Activated CD4-positive, CD25-positive, alpha-beta regulatory T cell treated with anti-CD3 and anti-CD28 coated beads, Interleukin-2, amount 50 U/mL, for 16 hours (primary cell): ENCODE data around the gene MYADML2.
"Not testable (repeated sequence)": the region's sequence is repeated elsewhere in the genome, so short reads cannot be mapped to it uniquely, and the experiment has no call there.

Experiments used
- DNase-seq: peaks from one replicate; pipeline ENCODE4 v3.0.0-alpha.2; 2020; ENCODE audit warnings: low read depth, low spot score

MYADML2 gene

GRCh38 chr17:81926451-81927151 is 20.4 kb downstream of the MYADML2 start:
- peak; percentile 34 for DNase-seq

GRCh38 chr17:81925860-81926450 is 21.1 kb downstream of the MYADML2 start:
- no peak for DNase-seq

- no peak for DNase-seq
These were observed 22.2 kb downstream of the MYADML2 start for GRCh38 chr17:81924557-81925532.

GRCh38 chr17:81923302-81924260 is 23.5 kb downstream of the MYADML2 start:
- DNase-seq, result no peak

GRCh38 chr17:81922566-81923301 is 24.3 kb downstream of the MYADML2 start:
- no peak for DNase-seq

GRCh38 chr17:81921996-81922565 is 25.0 kb downstream of the MYADML2 start:
- no peak for DNase-seq

GRCh38 chr17:81921537-81921862 is 25.5 kb downstream of the MYADML2 start:
- no peak for DNase-seq

GRCh38 chr17:81920612-81921536 is 26.2 kb downstream of the MYADML2 start:
- no peak for DNase-seq

- no peak for DNase-seq
These were observed 28.0 kb downstream of the MYADML2 start for GRCh38 chr17:81918832-81919545.

GRCh38 chr17:81918333-81918669 is 28.7 kb downstream of the MYADML2 start:
- DNase-seq, result not testable (repeated sequence)

GRCh38 chr17:81917565-81918332 is 29.3 kb downstream of the MYADML2 start, which contains the start of gene SIRT7:
Gene SIRT7 (minus strand): TSS chr17:81918176. CDS start chr17:81918131, 45 bp downstream.
- DNase-seq, result peak; percentile 65

GRCh38 chr17:81916234-81917001 is 30.6 kb downstream of the MYADML2 start:
- DNase-seq, result no peak

GRCh38 chr17:81915331-81915730 is 31.7 kb downstream of the MYADML2 start:
- no peak for DNase-seq

- no peak for DNase-seq
These were observed 32.8 kb downstream of the MYADML2 start for GRCh38 chr17:81914103-81914850.

GRCh38 chr17:81913394-81914102 is 33.5 kb downstream of the MYADML2 start:
- no peak for DNase-seq
